ENCODE data around the gene ITPR1.

Gene ITPR1

GRCh38 chr3:4686619-4687018, 193.5 kb downstream of the ITPR1 start:
- DNase-seq (ENCODE audit: low spot score): no peak

DNA sequence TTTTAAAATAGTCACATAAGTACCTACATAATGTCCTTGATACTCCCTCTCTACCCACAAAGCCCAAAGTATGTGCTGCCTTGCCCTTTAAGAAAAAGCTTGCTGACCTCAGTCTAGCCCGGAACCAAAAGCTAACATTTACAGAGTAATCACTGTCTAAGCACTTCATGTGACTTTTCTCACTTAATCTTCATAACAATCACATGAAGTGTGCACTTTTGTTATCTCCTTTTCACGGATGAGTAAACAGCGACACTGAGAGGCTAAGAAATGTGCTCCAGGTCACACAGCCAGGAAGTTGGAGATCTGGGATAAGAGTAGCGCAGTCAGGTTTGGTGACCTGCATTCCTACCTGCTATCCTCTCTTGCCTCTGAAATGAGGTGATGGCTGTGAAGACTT, 194.0 kb downstream of the ITPR1 start:
- no peak for DNase-seq (ENCODE audit: low spot score)

DNA sequence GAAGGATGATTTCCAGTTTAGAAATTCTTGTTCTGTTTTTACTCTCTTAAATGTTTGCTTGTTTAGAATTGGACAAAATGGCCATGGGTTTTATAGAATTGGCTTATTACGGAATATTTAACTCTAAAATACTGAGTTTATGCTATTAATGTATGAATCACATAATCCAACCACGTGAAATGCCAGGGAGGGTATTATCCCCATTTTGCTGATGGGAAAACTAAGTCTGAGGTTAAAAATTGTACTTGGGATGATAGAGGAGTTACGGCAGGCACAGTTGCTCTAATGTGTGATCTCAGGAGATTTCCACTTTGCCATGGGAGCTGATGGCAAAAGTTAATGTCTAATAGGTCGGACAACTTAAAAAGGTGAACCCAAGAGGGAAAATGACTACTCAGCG, 194.4 kb downstream of the ITPR1 start:
- DNase-seq (ENCODE audit: low spot score): no peak

- no peak for DNase-seq (ENCODE audit: low spot score)
These were observed 195.3 kb downstream of the ITPR1 start for GRCh38 chr3:4688411-4688810.

GRCh38 chr3:4689021-4689420, 195.9 kb downstream of the ITPR1 start:
- DNase-seq (ENCODE audit: low spot score): no peak

GRCh38 chr3:4690277-4690676, 197.1 kb downstream of the ITPR1 start:
- DNase-seq (ENCODE audit: low spot score): no peak

DNA sequence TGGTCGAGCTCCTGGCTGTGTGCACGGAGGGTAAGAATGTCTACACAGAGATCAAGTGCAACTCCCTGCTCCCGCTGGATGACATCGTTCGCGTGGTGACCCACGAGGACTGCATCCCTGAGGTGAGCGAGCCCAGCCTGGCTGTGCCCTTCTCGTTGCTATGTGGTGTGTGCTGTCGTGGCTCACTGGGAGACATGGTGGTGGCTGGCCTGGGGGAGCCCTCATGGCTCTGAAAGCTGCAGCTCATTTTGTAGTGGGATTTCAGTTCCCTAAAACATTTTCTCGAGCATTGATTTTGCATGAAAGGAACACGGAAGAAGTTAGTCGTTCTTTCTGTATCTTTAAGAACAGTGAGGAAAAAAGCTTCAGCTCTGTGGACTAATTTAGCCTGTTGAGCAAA, 200.5 kb downstream of the ITPR1 start:
- DNase-seq (ENCODE audit: low spot score): no peak

DNA sequence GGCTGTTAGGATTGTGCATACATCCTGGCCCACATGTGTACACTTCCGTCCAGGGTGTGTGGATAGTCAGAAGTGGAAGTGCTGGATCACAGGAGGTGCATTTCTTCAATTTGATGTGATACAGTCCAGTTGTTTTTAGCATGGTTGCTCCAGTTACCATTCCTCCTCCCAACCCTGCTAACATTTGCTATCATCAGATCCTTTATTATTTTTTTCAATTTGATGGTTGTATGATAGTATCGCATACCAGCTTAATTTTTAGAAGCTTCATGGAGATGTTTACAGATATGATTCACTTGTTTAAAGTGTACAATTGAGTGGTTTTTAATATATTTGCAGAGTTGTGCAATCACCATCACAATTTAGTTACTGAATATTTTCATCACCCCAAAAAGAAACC, 202.7 kb downstream of the ITPR1 start:
- no peak for DNase-seq (ENCODE audit: low spot score)

- DNase-seq (ENCODE audit: low spot score): no peak
These were observed 203.1 kb downstream of the ITPR1 start for GRCh38 chr3:4696266-4696665.

DNA sequence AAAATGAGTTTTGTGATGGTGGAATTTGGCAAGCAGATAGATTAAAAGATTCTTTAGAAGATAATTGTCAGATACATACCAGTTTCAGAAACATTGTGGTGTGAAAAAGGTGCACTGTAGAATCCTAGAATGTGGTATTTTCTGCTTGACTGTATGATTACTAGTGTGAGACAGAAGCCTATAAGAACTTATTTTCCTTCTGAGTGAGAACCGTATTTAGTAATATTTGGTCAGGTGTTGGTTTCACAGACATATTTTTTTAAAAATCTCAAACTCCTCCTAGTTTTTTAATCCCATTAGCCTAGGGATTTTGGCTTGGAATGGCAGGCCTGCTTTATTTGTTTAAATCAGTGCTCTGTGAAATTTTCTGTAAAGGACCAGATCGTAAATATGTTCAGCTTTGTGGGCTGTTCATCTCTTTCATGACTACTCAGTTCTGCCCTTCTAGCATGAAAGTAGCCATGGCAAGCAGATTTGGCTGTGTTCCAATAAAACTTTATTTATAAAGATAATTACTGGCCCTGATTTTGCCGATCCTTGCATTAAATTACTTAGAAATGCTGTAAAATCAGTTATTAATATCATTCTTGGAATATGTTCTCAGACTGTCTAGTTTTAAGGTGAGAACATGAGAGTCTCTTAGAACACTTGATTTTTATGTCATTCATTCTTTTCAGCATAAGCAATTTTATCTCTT, 205.1 kb downstream of the ITPR1 start:
- no peak for DNase-seq (ENCODE audit: low spot score)

DNA sequence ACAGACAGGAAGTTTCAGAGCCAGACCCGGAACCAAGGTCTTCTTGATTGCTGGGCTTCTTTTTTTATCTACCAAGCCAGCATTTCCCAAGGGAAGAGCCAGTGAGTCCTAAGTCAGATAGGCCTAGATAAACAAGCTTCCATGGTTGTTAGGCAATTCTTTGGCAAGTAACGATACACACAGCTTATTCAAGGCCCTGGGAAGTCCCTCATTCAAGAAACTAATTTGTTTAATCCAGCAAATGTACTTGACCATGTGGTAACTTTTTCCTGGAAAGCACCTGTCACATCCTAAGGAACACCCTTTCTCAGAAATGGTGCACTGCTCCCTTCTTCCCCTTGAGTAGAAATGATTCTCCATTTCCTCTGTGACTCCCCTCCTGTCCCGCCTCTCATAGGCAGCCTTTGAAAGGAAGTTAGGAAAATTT, 209.9 kb downstream of the ITPR1 start:
- no peak for DNase-seq (ENCODE audit: low spot score)

GRCh38 chr3:4704552-4704951, 211.4 kb downstream of the ITPR1 start:
- DNase-seq (ENCODE audit: low spot score): no peak

- no peak for DNase-seq (ENCODE audit: low spot score)
These were observed 214.2 kb downstream of the ITPR1 start for GRCh38 chr3:4707324-4707723.

- no peak for DNase-seq (ENCODE audit: low spot score)
These were observed 215.1 kb downstream of the ITPR1 start for GRCh38 chr3:4708230-4708629.

DNA sequence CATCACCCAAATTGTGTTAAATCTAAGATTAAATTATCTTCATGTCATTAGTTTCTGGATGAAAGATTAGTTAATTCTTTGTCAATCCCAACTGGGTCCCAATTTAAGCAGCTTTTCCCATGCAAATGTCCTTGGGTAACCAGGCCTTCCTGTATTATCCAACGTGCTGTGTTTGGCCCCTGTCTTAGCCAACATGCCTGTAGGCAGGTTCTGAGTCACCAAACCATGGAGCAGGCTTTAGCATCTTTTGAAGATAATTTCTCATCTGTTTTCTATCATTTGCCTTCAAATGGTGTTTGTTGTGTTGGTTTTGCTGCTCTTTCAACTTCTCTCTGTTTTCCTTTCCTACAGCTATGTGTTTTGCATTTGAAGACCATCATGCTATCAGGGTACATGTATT, 216.2 kb downstream of the ITPR1 start:
- no peak for DNase-seq (ENCODE audit: low spot score)

DNA sequence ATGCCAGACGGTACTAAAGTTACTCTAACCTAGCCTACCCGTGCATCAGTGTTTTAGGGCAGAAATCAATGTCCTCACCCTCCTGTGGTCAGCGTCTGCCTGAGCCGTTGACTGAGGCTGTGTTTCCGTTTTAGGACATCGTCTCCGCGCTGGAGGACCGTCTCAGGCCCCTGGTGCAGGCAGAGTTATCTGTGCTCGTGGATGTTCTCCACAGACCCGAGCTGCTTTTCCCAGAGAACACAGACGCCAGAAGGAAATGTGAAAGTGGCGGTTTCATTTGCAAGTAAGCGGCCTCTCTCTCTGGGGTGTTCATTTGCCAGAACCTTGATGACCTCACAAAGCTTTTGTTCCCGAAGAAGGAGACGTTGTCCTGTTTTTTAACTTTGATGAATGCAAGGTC, 217.0 kb downstream of the ITPR1 start:
- no peak for DNase-seq (ENCODE audit: low spot score)

DNA sequence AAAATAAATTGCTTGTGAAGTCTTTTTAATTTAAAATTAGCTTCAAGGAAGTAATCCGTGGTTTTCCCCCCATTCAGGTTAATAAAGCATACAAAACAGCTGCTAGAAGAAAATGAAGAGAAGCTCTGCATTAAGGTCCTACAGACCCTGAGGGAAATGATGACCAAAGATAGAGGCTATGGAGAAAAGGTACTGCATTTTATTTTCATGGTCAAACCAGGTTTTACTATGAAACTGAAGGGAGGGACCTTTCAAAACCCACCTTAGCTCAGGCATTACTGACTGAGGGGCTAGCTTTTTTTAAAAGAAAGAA, 218.5 kb downstream of the ITPR1 start:
- no peak for DNase-seq (ENCODE audit: low spot score)

DNA sequence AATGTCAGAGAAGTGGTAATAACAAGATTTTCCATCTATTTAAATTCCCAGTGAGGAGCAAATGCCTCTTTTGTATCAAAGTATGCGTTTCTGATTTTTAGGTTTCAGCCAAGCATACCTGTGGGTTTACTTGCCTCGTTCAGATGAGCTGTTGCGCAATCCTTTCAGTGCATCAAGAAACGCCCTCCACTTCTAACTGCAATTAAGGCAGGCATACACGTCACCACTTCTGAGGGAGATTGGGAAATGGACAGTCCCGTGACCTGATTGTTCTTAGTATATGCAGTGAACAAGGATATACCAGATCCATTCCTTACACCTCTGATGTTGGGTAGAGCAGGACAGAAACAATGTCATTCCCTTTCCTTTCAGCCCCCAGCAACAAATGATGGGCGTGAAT, 219.0 kb downstream of the ITPR1 start:
- no peak for DNase-seq (ENCODE audit: low spot score)

DNA sequence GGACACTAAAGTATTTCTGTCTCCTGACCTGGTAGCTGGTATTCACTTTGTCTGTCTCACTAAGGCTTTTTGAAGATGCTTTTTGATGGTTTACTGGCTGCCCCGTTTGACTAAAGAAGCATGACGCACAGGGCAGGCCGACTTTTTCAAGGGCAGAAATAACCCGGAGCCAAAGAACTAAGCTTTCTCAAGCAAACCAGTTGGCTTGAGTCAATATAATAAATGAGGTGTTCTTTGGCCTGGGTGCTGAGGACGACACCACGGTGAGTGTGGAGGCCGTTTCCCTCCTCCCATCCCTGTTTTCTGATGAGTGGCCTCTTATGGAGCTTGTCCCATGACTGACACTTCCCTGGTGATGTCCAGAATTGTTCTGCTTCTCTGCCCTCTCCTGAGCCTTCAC, 220.9 kb downstream of the ITPR1 start:
- DNase-seq (ENCODE audit: low spot score): no peak

DNA sequence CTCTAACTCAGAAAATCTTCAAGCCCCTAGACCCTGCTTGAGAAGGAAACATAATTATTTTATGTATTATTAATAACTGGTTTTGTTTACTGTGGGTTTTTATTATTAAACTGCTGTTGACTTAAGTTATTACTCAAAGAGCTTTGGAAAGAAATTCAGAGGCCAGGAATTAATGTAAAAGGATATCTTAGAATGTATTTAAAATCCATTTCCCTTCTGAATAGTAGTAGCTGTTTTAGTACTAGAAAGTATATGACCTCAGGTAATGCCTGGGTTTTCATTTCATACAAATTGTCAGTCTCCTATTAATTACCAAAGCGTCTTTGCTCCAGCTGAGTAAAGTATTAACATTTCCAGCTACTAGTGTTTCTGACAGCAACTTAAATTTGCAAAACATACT, 223.1 kb downstream of the ITPR1 start:
- no peak for DNase-seq (ENCODE audit: low spot score)

DNA sequence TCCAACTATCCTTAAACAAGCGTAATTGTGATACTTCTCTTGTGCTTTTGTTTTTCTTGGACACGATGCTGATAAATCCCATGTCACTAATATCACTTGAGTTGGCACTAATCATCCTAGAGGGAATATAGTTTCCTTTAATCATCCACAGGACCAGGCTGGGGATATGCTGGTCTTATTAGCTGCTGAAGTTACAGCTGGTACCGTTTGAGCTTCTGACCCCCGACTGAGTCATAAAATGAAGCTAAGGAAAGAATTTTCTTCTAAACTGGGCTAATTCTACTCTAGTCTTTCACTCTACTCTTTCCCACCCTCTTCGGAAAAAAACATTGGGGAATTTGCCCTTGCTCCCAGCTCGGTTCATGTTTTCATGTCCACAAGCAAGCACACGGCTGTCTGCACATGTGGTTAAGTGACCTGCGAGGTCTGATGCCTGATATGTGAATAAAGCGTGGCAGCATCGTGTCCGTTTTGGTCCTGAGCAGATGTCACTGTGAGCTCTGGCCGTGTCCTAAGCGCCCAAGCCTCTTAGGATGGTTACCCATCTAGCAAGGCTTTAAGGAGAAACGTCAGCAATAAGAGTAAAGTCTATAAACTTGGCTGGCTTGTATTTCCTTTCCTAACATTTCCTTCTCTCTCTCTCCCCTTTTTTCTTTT, 223.7 kb downstream of the ITPR1 start:
- DNase-seq (ENCODE audit: low spot score): no peak

DNA sequence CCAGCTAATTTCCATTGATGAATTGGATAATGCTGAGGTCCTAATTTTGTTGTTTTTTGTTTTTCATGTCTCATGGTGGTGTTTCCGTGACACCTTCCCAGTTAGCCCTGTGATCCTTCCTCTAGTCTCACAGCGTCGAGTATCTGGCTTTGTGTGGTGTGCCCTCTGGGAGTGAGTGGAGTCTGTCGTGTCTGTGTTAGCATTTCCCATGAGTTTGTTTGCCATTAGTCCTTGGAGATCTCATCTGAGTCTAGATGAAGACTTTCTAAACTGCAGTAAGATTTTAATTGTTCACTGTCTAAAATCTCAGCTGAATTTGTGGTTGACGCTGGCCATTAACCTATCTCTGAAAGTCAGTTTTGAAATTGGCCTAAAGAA, 224.2 kb downstream of the ITPR1 start:
- DNase-seq (ENCODE audit: low spot score): no peak

GRCh38 chr3:4718179-4718736, 225.1 kb downstream of the ITPR1 start:
- no peak for DNase-seq (ENCODE audit: low spot score)

GRCh38 chr3:4719046-4719501, 225.9 kb downstream of the ITPR1 start:
- no peak for DNase-seq (ENCODE audit: low spot score)
